ENCODE data around the gene CPNE1.

DNA sequence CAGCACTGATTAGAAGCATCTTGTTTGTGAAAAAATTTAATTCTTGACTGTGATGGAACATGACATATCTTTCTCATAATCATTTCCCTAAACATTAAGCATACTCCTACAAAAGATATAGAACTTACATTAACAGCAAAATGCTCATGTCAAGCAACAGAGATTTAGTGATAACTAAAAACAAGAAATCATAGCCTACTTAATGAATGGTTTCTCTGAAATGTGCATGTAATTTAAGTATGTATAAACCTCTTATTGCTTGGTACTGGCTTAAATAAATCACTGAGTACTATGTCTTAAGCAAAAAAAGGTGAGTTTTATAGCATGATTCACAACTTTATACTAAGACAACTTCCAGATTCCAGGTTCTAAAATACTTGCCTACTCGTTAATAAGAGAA is 43.8 kb upstream of the CPNE1 start:
- TF ChIP-seq, protein P1, sequence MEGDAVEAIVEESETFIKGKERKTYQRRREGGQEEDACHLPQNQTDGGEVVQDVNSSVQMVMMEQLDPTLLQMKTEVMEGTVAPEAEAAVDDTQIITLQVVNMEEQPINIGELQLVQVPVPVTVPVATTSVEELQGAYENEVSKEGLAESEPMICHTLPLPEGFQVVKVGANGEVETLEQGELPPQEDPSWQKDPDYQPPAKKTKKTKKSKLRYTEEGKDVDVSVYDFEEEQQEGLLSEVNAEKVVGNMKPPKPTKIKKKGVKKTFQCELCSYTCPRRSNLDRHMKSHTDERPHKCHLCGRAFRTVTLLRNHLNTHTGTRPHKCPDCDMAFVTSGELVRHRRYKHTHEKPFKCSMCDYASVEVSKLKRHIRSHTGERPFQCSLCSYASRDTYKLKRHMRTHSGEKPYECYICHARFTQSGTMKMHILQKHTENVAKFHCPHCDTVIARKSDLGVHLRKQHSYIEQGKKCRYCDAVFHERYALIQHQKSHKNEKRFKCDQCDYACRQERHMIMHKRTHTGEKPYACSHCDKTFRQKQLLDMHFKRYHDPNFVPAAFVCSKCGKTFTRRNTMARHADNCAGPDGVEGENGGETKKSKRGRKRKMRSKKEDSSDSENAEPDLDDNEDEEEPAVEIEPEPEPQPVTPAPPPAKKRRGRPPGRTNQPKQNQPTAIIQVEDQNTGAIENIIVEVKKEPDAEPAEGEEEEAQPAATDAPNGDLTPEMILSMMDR (conservative IDR thresholded peaks at IDR 0.05; ENCODE audit: low read length), result no peak
- no peak for TF ChIP-seq EZH2phosphoT487 (IDR thresholded peaks at IDR 0.05; ENCODE audit: borderline replicate concordance)
